Coronary artery (tissue), 2 donors: Measurements from ENCODE around the gene STARD9.
A peak's percentile ranks its signal among the peaks of the same experiment; 100 is the strongest.

Experiments used
- DNase-seq: peaks from one replicate; pipeline ENCODE4 v3.0.0-alpha.2; 2017; ENCODE audit warnings: low spot score
- H3K27ac ChIP-seq, 2 donors: fragments of 200-600 bp; sonication (generic); one replicate each; pipeline ENCODE4 v1.5.1; 2016 to 2019
- H3K4me3 ChIP-seq: fragments of 200-600 bp; sonication (generic); 2 replicates; pipeline ENCODE4 v1.5.1; 2016; ENCODE audit warnings: mild to moderate bottlenecking, moderate library complexity
- CTCF ChIP-seq: fragments of 200-600 bp; sonication (generic); IDR thresholded peaks from one replicate; pipeline ENCODE4 v1.5.1; 2019; ENCODE audit warnings: antibody characterized with exemption

The STARD9 gene

GRCh38 chr15:42575188-42576039 is at the start of gene STARD9:
TSS of gene STARD9 (plus strand) at chr15:42575606. CDS start at chr15:42575716, 110 bp downstream.
- DNase-seq, result peak; percentile 99
- no peak for TF ChIP-seq CTCF
- peak within 1 kb of the TSS; percentile 84 for H3K4me3 ChIP-seq
- H3K27ac ChIP-seq, result peak within 1 kb of the TSS; percentile 88 to 93

- no peak overlapping the region for H3K27ac ChIP-seq
- TF ChIP-seq CTCF, result no peak
- no peak for DNase-seq
- no peak overlapping the region for H3K4me3 ChIP-seq
These were observed 46.4 kb upstream of the STARD9 start for GRCh38 chr15:42528970-42529369.

GRCh38 chr15:42533246-42533645 is 42.2 kb upstream of the STARD9 start:
- DNase-seq, result no peak
- no peak for TF ChIP-seq CTCF
- no peak overlapping the region for H3K4me3 ChIP-seq
- H3K27ac ChIP-seq, result no peak overlapping the region

- no peak for DNase-seq
- TF ChIP-seq CTCF, result no peak
- Histone ChIP-seq H3K27ac (no peak overlapping the region), H3K4me3 (no peak overlapping the region)
These were observed 30.4 kb upstream of the STARD9 start for GRCh38 chr15:42544853-42545629.

- H3K27ac ChIP-seq, result peak overlapping the region; percentile 90 to 91
- H3K4me3 ChIP-seq, result peak overlapping the region; percentile 82
- no peak for DNase-seq
- no peak for TF ChIP-seq CTCF
These were observed 27.5 kb upstream of the STARD9 start for GRCh38 chr15:42547918-42548248.

GRCh38 chr15:42548249-42549031 is 27.0 kb upstream of the STARD9 start, which contains the start of the genes HAUS2 and LRRC57:
TSS of gene HAUS2 (plus strand) at chr15:42548838. CDS start at chr15:42548873, 35 bp downstream.
TSS of gene LRRC57 (minus strand) at chr15:42548793. CDS start at chr15:42548434, 359 bp downstream.
- peak; percentile 90 for DNase-seq
- TF ChIP-seq CTCF, result no peak

More at GRCh38 chr15:42548249-42549031, 27.0 kb upstream of the STARD9 start, which contains the start of the genes HAUS2 and LRRC57:
- H3K4me3 ChIP-seq, result peak within 1 kb of the TSS; percentile 82
- peak within 1 kb of the TSS; percentile 90 to 91 for H3K27ac ChIP-seq
